Measurements from ENCODE around the gene TBC1D2B. TPM values are rescaled to one million over a fixed set of nuclear protein-coding genes. Genes with fewer than 3 reads are reported as not detected.

Gene TBC1D2B
- total RNA-seq, 2 donors from 2014 or later, result 35.9 to 49.1 TPM

- no peak overlapping the region for H3K4me3 ChIP-seq
- no peak for TF ChIP-seq CTCF (IDR thresholded peaks at IDR 0.05)
- no peak overlapping the region for H3K27ac ChIP-seq
- H3K4me1 ChIP-seq, result peaks cover 41% of the 10 kb centered on the region
- H3K27me3 ChIP-seq, result no peaks in the 10 kb centered on the region
- intact Hi-C loops (cut with DNase I), result no loop called here
- no peaks in the 10 kb centered on the region for H3K36me3 ChIP-seq
- H3K9ac ChIP-seq (ENCODE audit: low read depth in 2 of 2, low read length in 2 of 2), result no peak overlapping the region
- no peaks in the 10 kb centered on the region for H3K9me3 ChIP-seq
- DNase-seq, result no peak
These were observed 22.5 kb downstream of the TBC1D2B start for GRCh38 chr15:78054966-78055365.

- H3K27me3 ChIP-seq, result no peaks in the 10 kb centered on the region
- no peak for DNase-seq
- no peak overlapping the region for H3K4me3 ChIP-seq
- intact Hi-C loops (cut with DNase I), result no loop called here
- no peak overlapping the region for H3K27ac ChIP-seq
- no peaks in the 10 kb centered on the region for H3K9me3 ChIP-seq
- no peak overlapping the region for H3K9ac ChIP-seq (ENCODE audit: low read depth in 2 of 2, low read length in 2 of 2)
- peaks cover 37% of the 10 kb centered on the region for H3K4me1 ChIP-seq
- no peak for TF ChIP-seq CTCF (IDR thresholded peaks at IDR 0.05)
- H3K36me3 ChIP-seq, result no peaks in the 10 kb centered on the region
These were observed 23.0 kb downstream of the TBC1D2B start for GRCh38 chr15:78054518-78054917.

- intact Hi-C loops (cut with DNase I), result no loop called here
- H3K36me3 ChIP-seq, result no peaks in the 10 kb centered on the region
These were observed 25.0 kb downstream of the TBC1D2B start for GRCh38 chr15:78052545-78052944.

GRCh38 chr15:78052001-78052401 lies 25.5 kb downstream of the TBC1D2B start:
- Histone ChIP-seq H3K9me3 (no peaks in the 10 kb centered on the region), H3K9ac (ENCODE audit: low read depth in 2 of 2, low read length in 2 of 2) (peak overlapping the region in 1 of 2 donors; percentile 42), H3K36me3 (no peaks in the 10 kb centered on the region), H3K27ac (peak overlapping the region; percentile 61), H3K4me3 (no peak overlapping the region), H3K4me1 (peaks cover 31% of the 10 kb centered on the region), H3K27me3 (no peaks in the 10 kb centered on the region)
- no peak for TF ChIP-seq CTCF (IDR thresholded peaks at IDR 0.05)
- DNase-seq, result peak; percentile 81
- intact Hi-C loops (cut with DNase I), result no loop called here

More at GRCh38 chr15:78052545-78052944, 25.0 kb downstream of the TBC1D2B start:
- peak overlapping the region; percentile 61 for H3K27ac ChIP-seq
- DNase-seq, result no peak
- no peaks in the 10 kb centered on the region for H3K27me3 ChIP-seq
- H3K9me3 ChIP-seq, result no peaks in the 10 kb centered on the region
- H3K4me1 ChIP-seq, result peaks cover 30% of the 10 kb centered on the region
- TF ChIP-seq CTCF (IDR thresholded peaks at IDR 0.05), result no peak
- H3K9ac ChIP-seq (ENCODE audit: low read depth in 2 of 2, low read length in 2 of 2), result no peak overlapping the region
- no peak overlapping the region for H3K4me3 ChIP-seq

- Histone ChIP-seq H3K27me3 (no peaks in the 10 kb centered on the region), H3K4me1 (peaks cover 31% of the 10 kb centered on the region), H3K27ac (peak overlapping the region; percentile 61), H3K9me3 (no peaks in the 10 kb centered on the region), H3K4me3 (no peak overlapping the region), H3K36me3 (no peaks in the 10 kb centered on the region), H3K9ac (ENCODE audit: low read depth in 2 of 2, low read length in 2 of 2) (peak overlapping the region in 1 of 2 donors; percentile 70)
- intact Hi-C loops (cut with DNase I), result no loop called here
- TF ChIP-seq CTCF (IDR thresholded peaks at IDR 0.05), result no peak
- DNase-seq, result no peak
These were observed 25.9 kb downstream of the TBC1D2B start for GRCh38 chr15:78051596-78051995.
